HepG2 (cell line): ENCODE results near the gene PRKCE. TPM values are rescaled to one million over a fixed set of nuclear protein-coding genes. Genes with fewer than 3 reads are reported as not detected.

Source experiments
- ATAC-seq: fragments of 200-7000 bp; cut with Tn5 transposase; 3 replicates; pipeline ENCODE4 v1.9.1; 2020; ENCODE audit warnings: mild to moderate bottlenecking, moderate library complexity
- BruUV-seq: library from RNA; stranded (reverse); fragments of 400-500 nt; replicated peaks from 2 replicates; lab custom pipeline; 2021; lab: Mats Ljungman, UMichigan
- CTCF ChIA-PET: fragments of 300-600 bp; formaldehyde crosslinking; extraction: SDS; loops from one replicate; lab custom pipeline; 2021; ENCODE audit warnings: low total read pairs, inconsistent platforms, low intra/inter-chr PET ratio; lab: Yijun Ruan, JAX
- POLR2A ChIA-PET: fragments of 350-600 bp; sonication (Branson Sonifier 250); formaldehyde crosslinking; loops from one replicate; lab custom pipeline; 2020; ENCODE audit warnings: antibody characterized with exemption, inconsistent platforms; lab: Yijun Ruan, JAX
- DNase-seq: peaks from one replicate; pipeline ENCODE4 v3.0.0-alpha.2; 2015; ENCODE audit warnings: low spot score
- FAIRE-seq: peaks from 3 replicates; lab custom pipeline; 2011; peaks lifted over from hg19 to GRCh38; lab: Jason Lieb, UNC
- H2AFZ ChIP-seq: one replicate; pipeline ENCODE4 v1.6.1; 2011; ENCODE audit warnings: low read length, inconsistent platforms
- H3K27ac ChIP-seq: fragments of 300-600 bp; 3 replicates; pipeline ENCODE4 v1.8.0; 2011; ENCODE audit warnings: mixed run types, mild to moderate bottlenecking, mixed read lengths, low read length, inconsistent platforms; ENCODE audit not compliant: insufficient read depth; ENCODE audit errors: extremely low read length
- H3K27me3 ChIP-seq, 2 experiments: fragments of 200-600 bp in 1 of 2; 2 replicates in 1 of 2; 3 replicates in 1 of 2; pipeline versions ENCODE4 v1.6.0 to v1.8.0; 2011; ENCODE audit warnings: low read length in 2 of 2, mild to moderate bottlenecking in 2 of 2, moderate library complexity in 2 of 2, inconsistent platforms in 1 of 2; ENCODE audit not compliant: insufficient read depth in 2 of 2, control insufficient read depth in 1 of 2
- H3K36me3 ChIP-seq, 2 experiments: fragments of 200-600 bp in 1 of 2; replicated peaks in 1 of 2; 2 replicates in 1 of 2; 3 replicates in 1 of 2; pipeline versions ENCODE4 v1.5.1 to v1.8.0; 2011; ENCODE audit warnings: low read length in 2 of 2, inconsistent platforms in 1 of 2; ENCODE audit not compliant: insufficient read depth in 2 of 2, control insufficient read depth in 1 of 2
- H3K4me1 ChIP-seq: 2 replicates; pipeline ENCODE4 v1.5.1; 2012; ENCODE audit warnings: low read length, inconsistent platforms; ENCODE audit not compliant: insufficient read depth
- H3K4me2 ChIP-seq: 2 replicates; pipeline ENCODE4 v1.6.0; 2011; ENCODE audit warnings: low read depth, low read length, inconsistent platforms
- H3K4me3 ChIP-seq, 3 experiments: fragments of 200-600 bp in 1 of 3; sonication (generic), shearing (Covaris generic) in 1 of 3; replicated peaks in 1 of 3; 2 replicates each; pipeline ENCODE4 v1.5.1; 2011 to 2016; ENCODE audit warnings: low read length in 3 of 3, inconsistent platforms in 2 of 3, low read depth in 2 of 3, mild to moderate bottlenecking in 2 of 3, control low read depth in 1 of 3, mixed read lengths in 1 of 3; ENCODE audit not compliant: insufficient read depth in 1 of 3
- H3K79me2 ChIP-seq: one replicate; pipeline ENCODE4 v1.6.1; 2011; ENCODE audit warnings: low read length, inconsistent platforms; ENCODE audit not compliant: insufficient read depth
- H3K9ac ChIP-seq: 2 replicates; pipeline ENCODE4 v1.6.0; 2011; ENCODE audit warnings: mild to moderate bottlenecking, low read depth, low read length, inconsistent platforms; ENCODE audit not compliant: insufficient read depth
- H3K9me3 ChIP-seq: 2 replicates; pipeline ENCODE4 v1.5.1; 2012; ENCODE audit warnings: mild to moderate bottlenecking, low read length
- H4K20me1 ChIP-seq: 2 replicates; pipeline ENCODE4 v1.6.0; 2011; ENCODE audit warnings: inconsistent platforms, mild to moderate bottlenecking, low read length, moderate library complexity; ENCODE audit not compliant: insufficient read depth
- JUNB ChIP-seq: sonication (generic); formaldehyde crosslinking; IDR thresholded peaks from 2 replicates; pipeline ENCODE4 v1.8.0; 2022; ENCODE audit warnings: missing genetic modification reagents, mild to moderate bottlenecking, borderline replicate concordance
- NFE2L2 ChIP-seq: fragments of 150-350 bp; IDR thresholded peaks from 2 replicates; pipeline ENCODE4 v1.6.1; 2014; ENCODE audit warnings: low read length
- TMF1 ChIP-seq: sonication (generic); formaldehyde crosslinking; IDR thresholded peaks from 2 replicates; pipeline ENCODE4 v1.8.1; 2022; ENCODE audit warnings: low read depth, missing genetic modification reagents
- TOPORS ChIP-seq: sonication (generic); formaldehyde crosslinking; IDR thresholded peaks from 2 replicates; pipeline ENCODE4 v1.8.0; 2023; ENCODE audit warnings: mild to moderate bottlenecking, missing genetic modification reagents
- ZBTB43 ChIP-seq: sonication (generic); formaldehyde crosslinking; conservative IDR thresholded peaks from 2 replicates; pipeline ENCODE4 v1.4.0; 2020; ENCODE audit warnings: missing genetic modification reagents
- ZNF205 ChIP-seq: IDR thresholded peaks from 2 replicates; pipeline ENCODE4 v1.6.1; 2018; ENCODE audit warnings: missing biosample characterization, missing genetic modification reagents
- ZNF337 ChIP-seq: sonication (generic); formaldehyde crosslinking; IDR thresholded peaks from 2 replicates; pipeline ENCODE4 v1.5.1; 2020; ENCODE audit warnings: missing genetic modification reagents, low read depth, mild to moderate bottlenecking, borderline replicate concordance
- ZNF343 ChIP-seq: sonication (generic); formaldehyde crosslinking; IDR thresholded peaks from 2 replicates; pipeline ENCODE4 v1.4.0; 2020; ENCODE audit warnings: mild to moderate bottlenecking, missing genetic modification reagents
- ZNF614 ChIP-seq: IDR thresholded peaks from 2 replicates; pipeline ENCODE4 v1.6.1; 2018; ENCODE audit warnings: missing biosample characterization, missing genetic modification reagents, inconsistent platforms, borderline replicate concordance
- WGBS: methylation state at CpG from one replicate; pipeline ENCODE4 v1.1.6; 2017; ENCODE audit warnings: low lambda C conversion rate; 5-methylcytosine and 5-hydroxymethylcytosine counted together
- in situ Hi-C: cut with HindIII; loops from 2 replicates; pipeline ENCODE4 v1.10.0; 2017; ENCODE audit warnings: low pct_unique_long_range_greater_than_20kb; ENCODE audit not compliant: extremely low pct_ligation_motif_present
- intact Hi-C: fragments of 100-400 bp; cut with micrococcal nuclease; formaldehyde crosslinking; loops from one replicate; pipeline ENCODE4 v1.10.0; 2022; ENCODE audit not compliant: unreplicated experiment
- polyA plus RNA-seq, 8 experiments: library from polyadenylated mRNA; depleted of rRNA in 3 of 8; stranded (reverse) in 7 of 8; unstranded in 1 of 8; fragments of >200 nt; fragmentation: Illumina TruSeq in 4 of 8; extraction: Trizol in 4 of 8; gene quantifications; 2 replicates each; pipeline versions ENCODE4 v1.2.1 to v1.2.3, GENCODE V29; 2011 to 2016; ENCODE audit warnings: low read depth in 4 of 8, missing spikeins in 1 of 8, mixed read lengths in 1 of 8; ENCODE audit not compliant: insufficient read depth in 1 of 8
- total RNA-seq, 5 experiments: library from RNA; depleted of rRNA; stranded (reverse); fragments of >200 nt; fragmentation: Illumina TruSeq; extraction: Trizol; gene quantifications; 2 replicates each; pipeline ENCODE4 v1.2.3, GENCODE V29; 2016; ENCODE audit warnings: low read depth in 1 of 5

Gene PRKCE
- total and polyA plus RNA-seq, 2 of the 13 experiments (the other 11 are each of a cell fraction or from before 2014, with no cell fraction given), result 1.0 to 3.9 TPM

DNA sequence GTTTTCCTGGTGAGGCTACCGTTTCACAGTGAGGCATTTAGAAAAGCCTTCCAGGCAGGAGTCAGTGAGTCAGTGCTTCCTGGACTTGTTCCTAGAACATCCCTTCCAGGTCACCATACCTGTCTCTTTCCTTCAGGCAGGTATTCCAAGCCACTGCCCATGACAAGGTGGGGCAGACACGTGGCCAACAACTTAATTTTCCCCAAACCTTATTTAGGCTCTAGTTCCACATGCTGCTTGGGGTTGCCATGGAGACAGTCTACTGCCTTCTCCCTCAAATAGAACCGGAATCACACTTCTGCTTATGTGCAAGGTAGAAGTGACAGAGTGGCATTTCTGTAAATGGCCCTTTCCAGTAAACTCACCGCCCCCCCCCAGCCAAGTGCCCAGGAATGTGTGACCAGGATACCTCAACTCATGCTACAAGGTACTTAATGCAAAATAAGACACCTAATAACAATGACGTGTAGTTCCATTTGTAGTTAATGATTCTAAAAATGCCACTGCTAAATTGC lies 258.3 kb downstream of the PRKCE start (continued):
- TF ChIP-seq ZBTB43, result no peak
- no peak for TF ChIP-seq TOPORS
- no peak for TF ChIP-seq NFE2L2
- no peak for TF ChIP-seq ZNF614 (CRISPR knock-in tag)

GRCh38 chr2:45910473-45911060 lies 259.1 kb downstream of the PRKCE start:
- in situ Hi-C loops, result no loop called here
- no TSS peak for BruUV-seq
- FAIRE-seq, result no peak

More at GRCh38 chr2:45910473-45911060, 259.1 kb downstream of the PRKCE start:
- Histone ChIP-seq H3K27ac (no peak overlapping the region), H3K4me1 (peaks cover 23% of the 10 kb centered on the region), H3K9ac (no peak overlapping the region), H4K20me1 (no peaks in the 10 kb centered on the region), H3K79me2 (no peaks in the 10 kb centered on the region), H3K9me3 (no peaks in the 10 kb centered on the region), H3K36me3 (no peaks in the 10 kb centered on the region), H3K27me3 (no peaks in the 10 kb centered on the region; a peak in 1 of 5 replicates), H3K4me2 (no peak overlapping the region), H3K4me3 (no peak overlapping the region), H2AFZ (no peak overlapping the region)
- CTCF ChIA-PET, result no interaction called here
- TF ChIP-seq ZNF337 (CRISPR knock-in tag), result no peak
- no peak for TF ChIP-seq TMF1 (CRISPR knock-in tag)
- no peak for TF ChIP-seq JUNB
- no peak for TF ChIP-seq ZNF343
- TF ChIP-seq ZNF205 (CRISPR knock-in tag), result no peak
- POLR2A ChIA-PET, result no interaction called here
- DNase-seq (no peak), ATAC-seq (no peak)
- intact Hi-C loops, result no loop called here
- 86% methylated on average over 7 of the region's 7 CpGs for WGBS
